ENCODE data around the gene CD247.

CD247 gene

DNA sequence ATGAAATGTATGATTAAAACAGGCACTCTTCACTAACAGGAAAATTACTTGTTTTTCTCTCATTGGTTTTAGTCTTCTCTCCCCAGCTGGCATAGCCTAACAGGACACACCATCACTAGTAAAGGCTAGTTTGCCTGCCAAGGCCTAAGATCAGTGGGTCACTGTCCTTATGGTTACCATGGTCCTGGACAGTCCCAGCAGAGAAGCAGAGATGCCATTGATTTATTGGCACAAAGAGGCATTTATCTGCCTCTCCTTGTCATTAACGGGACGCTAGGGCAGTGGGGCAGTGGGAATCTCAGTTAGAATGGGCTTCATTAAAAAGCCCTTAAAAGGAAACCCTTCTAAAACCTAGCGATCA lies 13.9 kb downstream of the CD247 start:
- Histone ChIP-seq H3K27ac (ENCODE audit: low read length) (no peak overlapping the region), H3K4me3 (ENCODE audit: low read length) (no peak overlapping the region), H3K9me3 (ENCODE audit: insufficient read depth, low read depth, low read length) (no peaks in the 10 kb centered on the region), H3K27me3 (ENCODE audit: insufficient read depth, low read length) (no peaks in the 10 kb centered on the region), H3K36me3 (ENCODE audit: insufficient read depth, low read depth, low read length) (no peaks in the 10 kb centered on the region), H3K4me1 (ENCODE audit: insufficient read depth, low read length) (peaks cover 17% of the 10 kb centered on the region; the same call in 1 of the 2 replicates), H3K9ac (ENCODE audit: low read depth, low read length) (no peak overlapping the region)

DNA sequence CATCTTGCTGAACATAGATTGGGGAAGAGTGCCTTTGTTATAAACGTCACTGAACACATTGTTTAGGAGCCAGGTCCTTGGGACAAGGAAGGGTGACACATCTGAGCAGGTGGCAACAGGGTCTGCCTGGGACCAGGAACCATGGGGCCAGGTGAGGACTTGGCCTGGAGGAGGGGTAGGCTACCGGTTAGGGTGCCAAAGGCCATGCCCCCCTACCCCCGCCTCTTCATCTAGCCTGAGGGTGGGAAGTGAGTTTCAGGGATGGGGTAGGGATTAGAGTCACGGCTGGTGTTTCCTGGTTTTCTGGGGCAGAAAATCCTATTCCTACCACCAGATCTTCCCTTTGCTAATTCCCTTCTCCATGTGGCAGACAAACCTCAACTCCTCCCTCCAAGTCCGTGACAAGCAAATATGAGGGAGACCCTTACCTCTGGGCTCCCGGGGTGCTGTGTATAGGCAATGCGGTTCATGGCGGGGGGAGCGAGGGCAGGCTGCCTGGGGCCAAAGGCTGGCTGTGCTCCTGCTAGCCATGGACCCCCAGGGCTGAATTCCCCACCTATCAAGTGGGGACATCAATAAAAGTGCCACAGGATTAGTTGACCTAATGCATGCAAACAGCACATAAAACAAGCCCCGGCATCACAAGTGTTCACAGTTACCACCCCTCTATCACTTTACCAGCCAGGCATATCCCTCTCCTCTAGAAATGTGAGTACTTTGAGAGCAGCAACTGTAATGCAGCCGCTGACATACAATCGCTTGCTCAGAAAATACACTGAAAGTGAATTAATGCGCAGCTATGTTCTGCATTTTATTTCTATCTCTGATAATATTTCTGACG lies 14.5 kb downstream of the CD247 start:
- H3K4me3 ChIP-seq (ENCODE audit: low read length): peak overlapping the region; percentile 8; the same call in 1 of the 2 replicates
- H3K36me3 ChIP-seq (ENCODE audit: insufficient read depth, low read depth, low read length): no peaks in the 10 kb centered on the region
- H3K9ac ChIP-seq (ENCODE audit: low read depth, low read length): no peak overlapping the region
- H3K9me3 ChIP-seq (ENCODE audit: insufficient read depth, low read depth, low read length): no peaks in the 10 kb centered on the region
- H3K27me3 ChIP-seq (ENCODE audit: insufficient read depth, low read length): no peaks in the 10 kb centered on the region
- no peak overlapping the region for H3K27ac ChIP-seq (ENCODE audit: low read length)
- peaks cover 17% of the 10 kb centered on the region; the same call in 1 of the 2 replicates for H3K4me1 ChIP-seq (ENCODE audit: insufficient read depth, low read length)

DNA sequence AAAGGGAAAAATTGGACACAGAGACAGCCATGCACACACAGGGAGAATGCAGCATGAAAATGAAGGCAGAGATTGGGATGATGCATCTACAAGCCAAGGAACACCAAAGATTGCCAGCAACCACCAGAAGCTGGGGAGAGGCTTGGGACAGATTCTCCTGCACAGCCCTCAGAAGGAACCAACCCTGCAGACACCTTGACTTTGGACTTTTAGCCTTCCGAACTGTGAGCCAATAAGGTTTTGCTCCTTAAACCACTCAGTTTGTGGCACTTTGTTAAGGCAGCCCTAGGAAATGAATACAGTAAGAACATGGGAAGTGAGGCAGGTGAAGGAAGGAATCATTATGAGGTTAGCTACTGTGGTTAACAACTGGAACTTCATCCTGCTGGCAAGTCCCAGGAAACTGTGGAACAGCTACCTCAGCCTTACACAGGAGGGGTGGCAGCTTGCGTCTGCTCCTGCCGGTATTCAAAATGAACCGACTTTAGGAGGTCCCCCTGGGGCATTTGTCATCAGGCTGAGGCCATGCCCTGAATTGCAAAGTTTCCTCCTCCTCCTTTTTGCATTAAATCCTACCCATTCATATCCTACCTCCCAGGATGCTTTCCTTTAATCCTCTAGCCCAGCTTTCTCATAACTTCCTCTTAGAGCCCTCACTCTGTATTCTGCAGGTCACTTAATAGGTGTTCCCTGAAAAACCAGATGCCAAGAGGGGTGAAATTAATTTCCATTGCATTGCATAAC lies 15.4 kb downstream of the CD247 start:
- Histone ChIP-seq H3K27me3 (ENCODE audit: insufficient read depth, low read length) (no peaks in the 10 kb centered on the region), H3K4me1 (ENCODE audit: insufficient read depth, low read length) (peaks cover 17% of the 10 kb centered on the region; the same call in 1 of the 2 replicates), H3K4me3 (ENCODE audit: low read length) (peak overlapping the region; percentile 8; the same call in 1 of the 2 replicates), H3K36me3 (ENCODE audit: insufficient read depth, low read depth, low read length) (no peaks in the 10 kb centered on the region), H3K27ac (ENCODE audit: low read length) (no peak overlapping the region), H3K9ac (ENCODE audit: low read depth, low read length) (no peak overlapping the region), H3K9me3 (ENCODE audit: insufficient read depth, low read depth, low read length) (no peaks in the 10 kb centered on the region)

DNA sequence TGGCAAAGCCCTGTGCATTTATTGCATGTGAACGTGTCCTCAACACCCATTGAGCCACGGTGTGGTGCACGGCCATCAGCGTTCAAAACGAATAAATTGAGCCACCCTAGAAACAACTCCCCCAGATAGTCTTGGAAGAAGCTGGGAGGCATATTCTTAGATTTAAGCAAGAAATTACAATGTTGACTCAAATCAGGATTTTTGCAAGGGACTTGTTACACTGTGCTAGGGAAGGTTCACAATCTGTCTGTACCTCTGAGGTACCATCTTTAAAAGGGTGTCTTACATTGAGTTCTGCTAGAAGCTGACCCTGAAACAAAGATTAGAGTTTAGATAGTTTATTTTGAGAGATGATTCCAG lies 16.2 kb downstream of the CD247 start:
- Histone ChIP-seq H3K9ac (ENCODE audit: low read depth, low read length) (no peak overlapping the region), H3K27me3 (ENCODE audit: insufficient read depth, low read length) (no peaks in the 10 kb centered on the region), H3K9me3 (ENCODE audit: insufficient read depth, low read depth, low read length) (no peaks in the 10 kb centered on the region), H3K36me3 (ENCODE audit: insufficient read depth, low read depth, low read length) (no peaks in the 10 kb centered on the region), H3K4me1 (ENCODE audit: insufficient read depth, low read length) (peaks cover 17% of the 10 kb centered on the region; the same call in 1 of the 2 replicates), H3K4me3 (ENCODE audit: low read length) (no peak overlapping the region), H3K27ac (ENCODE audit: low read length) (no peak overlapping the region)

DNA sequence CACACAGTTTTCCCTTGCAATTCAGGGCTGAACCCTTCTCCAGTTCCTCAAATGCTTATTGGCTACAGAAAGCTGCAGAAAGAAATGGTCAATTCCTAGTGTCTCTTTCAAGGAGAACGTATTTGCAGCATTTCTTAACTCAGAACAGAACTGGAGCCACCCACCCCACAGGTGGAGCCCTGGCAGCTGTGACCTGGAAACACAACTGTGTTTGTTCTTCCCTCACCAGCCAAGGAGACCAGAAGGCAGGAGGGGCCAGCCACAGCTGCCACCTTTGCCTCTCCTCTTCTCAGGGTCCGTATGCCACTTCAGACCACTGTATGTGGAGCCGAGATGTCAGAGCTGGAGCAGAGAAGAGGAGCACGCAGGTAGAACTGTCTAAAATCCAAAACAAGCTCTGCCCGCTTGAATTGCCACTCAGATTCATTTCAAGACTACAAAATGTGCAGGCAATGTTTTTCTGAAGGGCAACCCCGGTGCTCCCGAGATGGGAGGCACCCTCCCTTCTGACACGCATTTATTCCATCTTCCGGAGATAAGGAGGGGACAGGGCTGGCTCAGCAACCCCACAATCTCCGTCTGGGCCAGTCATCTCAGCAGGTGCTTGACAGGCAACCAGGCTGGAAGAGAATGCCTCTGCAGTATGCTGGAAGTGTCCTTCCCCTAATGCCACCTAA lies 16.7 kb downstream of the CD247 start:
- H3K4me1 ChIP-seq (ENCODE audit: insufficient read depth, low read length): peaks cover 17% of the 10 kb centered on the region; the same call in 1 of the 2 replicates
- no peak overlapping the region for H3K27ac ChIP-seq (ENCODE audit: low read length)
- H3K4me3 ChIP-seq (ENCODE audit: low read length): no peak overlapping the region
- H3K9ac ChIP-seq (ENCODE audit: low read depth, low read length): no peak overlapping the region
- H3K9me3 ChIP-seq (ENCODE audit: insufficient read depth, low read depth, low read length): no peaks in the 10 kb centered on the region
- no peaks in the 10 kb centered on the region for H3K27me3 ChIP-seq (ENCODE audit: insufficient read depth, low read length)
- no peaks in the 10 kb centered on the region for H3K36me3 ChIP-seq (ENCODE audit: insufficient read depth, low read depth, low read length)

DNA sequence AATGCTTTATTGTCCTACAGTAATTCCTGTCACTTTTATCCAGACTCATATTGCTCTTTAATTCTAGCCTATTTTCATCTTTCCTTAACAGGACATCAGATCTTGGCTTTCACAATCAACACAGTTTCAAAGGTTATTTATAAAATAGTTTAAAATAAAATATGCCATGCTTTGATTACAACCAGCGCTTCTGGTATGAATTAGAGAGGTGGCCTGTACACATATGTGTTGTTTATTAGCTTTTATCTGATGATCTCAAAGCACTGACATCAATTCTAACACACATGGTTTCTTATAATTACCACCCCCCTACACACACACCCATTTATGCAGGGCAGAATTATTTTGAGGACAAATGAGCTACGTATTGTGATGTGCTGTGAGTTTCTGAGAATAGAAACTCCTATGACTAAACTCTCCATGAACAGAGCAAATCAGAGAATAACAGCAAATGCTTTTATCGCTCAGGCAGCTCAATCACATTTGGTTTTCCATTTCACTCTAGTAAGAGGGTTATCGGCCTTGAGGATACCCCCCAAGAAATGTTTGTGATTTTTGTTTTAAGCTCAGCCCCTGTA lies 18.0 kb downstream of the CD247 start:
- H3K4me3 ChIP-seq (ENCODE audit: low read length): no peak overlapping the region
- H3K27me3 ChIP-seq (ENCODE audit: insufficient read depth, low read length): no peaks in the 10 kb centered on the region
- no peaks in the 10 kb centered on the region for H3K9me3 ChIP-seq (ENCODE audit: insufficient read depth, low read depth, low read length)
- H3K4me1 ChIP-seq (ENCODE audit: insufficient read depth, low read length): peaks cover 17% of the 10 kb centered on the region; the same call in 1 of the 2 replicates
- no peak overlapping the region for H3K9ac ChIP-seq (ENCODE audit: low read depth, low read length)
- H3K36me3 ChIP-seq (ENCODE audit: insufficient read depth, low read depth, low read length): no peaks in the 10 kb centered on the region
- H3K27ac ChIP-seq (ENCODE audit: low read length): no peak overlapping the region

DNA sequence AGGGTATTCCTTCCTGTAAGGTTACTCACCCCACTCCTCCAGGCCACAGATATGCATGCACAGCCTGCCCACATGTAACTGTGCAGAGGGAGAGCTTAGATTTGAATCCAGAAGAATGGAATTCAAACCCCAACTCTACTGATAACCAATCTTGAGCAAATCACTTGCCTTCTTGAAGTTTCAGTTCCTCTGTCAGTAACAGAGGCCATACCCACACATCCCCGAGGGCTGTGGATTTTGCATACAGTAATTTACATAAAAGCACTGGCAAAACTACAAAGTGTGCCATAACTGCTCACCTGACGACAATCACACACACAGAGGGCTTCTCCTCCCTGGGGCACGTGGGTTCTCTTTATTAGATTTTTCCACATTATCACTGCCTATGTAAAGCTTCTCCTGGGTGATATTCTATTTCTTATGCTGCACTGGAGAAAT lies 18.6 kb downstream of the CD247 start:
- Histone ChIP-seq H3K27me3 (ENCODE audit: insufficient read depth, low read length) (no peaks in the 10 kb centered on the region), H3K36me3 (ENCODE audit: insufficient read depth, low read depth, low read length) (no peaks in the 10 kb centered on the region), H3K4me1 (ENCODE audit: insufficient read depth, low read length) (peaks cover 17% of the 10 kb centered on the region; the same call in 1 of the 2 replicates), H3K27ac (ENCODE audit: low read length) (no peak overlapping the region), H3K4me3 (ENCODE audit: low read length) (no peak overlapping the region), H3K9ac (ENCODE audit: low read depth, low read length) (no peak overlapping the region), H3K9me3 (ENCODE audit: insufficient read depth, low read depth, low read length) (no peaks in the 10 kb centered on the region)

DNA sequence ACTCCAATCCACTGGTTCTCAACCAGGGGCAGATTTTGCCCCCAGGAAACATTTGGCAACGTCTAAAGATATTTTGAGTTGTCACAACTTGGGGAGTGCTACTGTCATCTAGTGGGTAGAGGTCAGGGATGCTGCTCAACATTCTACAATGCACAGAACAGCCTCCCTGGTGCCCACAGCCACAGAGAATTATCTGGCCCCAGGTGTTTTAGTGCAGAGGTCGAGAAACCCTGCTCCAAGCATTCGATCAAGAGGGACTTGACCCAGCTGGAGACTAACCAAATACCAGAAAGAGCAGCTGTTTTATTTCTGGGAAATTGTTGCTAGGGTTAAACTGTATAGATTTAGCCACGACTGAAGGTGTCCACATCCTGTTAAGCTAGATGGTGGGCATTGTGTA lies 19.2 kb downstream of the CD247 start:
- Histone ChIP-seq H3K4me3 (ENCODE audit: low read length) (no peak overlapping the region), H3K9me3 (ENCODE audit: insufficient read depth, low read depth, low read length) (no peaks in the 10 kb centered on the region), H3K36me3 (ENCODE audit: insufficient read depth, low read depth, low read length) (no peaks in the 10 kb centered on the region), H3K4me1 (ENCODE audit: insufficient read depth, low read length) (peaks cover 17% of the 10 kb centered on the region; the same call in 1 of the 2 replicates), H3K9ac (ENCODE audit: low read depth, low read length) (no peak overlapping the region), H3K27ac (ENCODE audit: low read length) (no peak overlapping the region), H3K27me3 (ENCODE audit: insufficient read depth, low read length) (no peaks in the 10 kb centered on the region)

DNA sequence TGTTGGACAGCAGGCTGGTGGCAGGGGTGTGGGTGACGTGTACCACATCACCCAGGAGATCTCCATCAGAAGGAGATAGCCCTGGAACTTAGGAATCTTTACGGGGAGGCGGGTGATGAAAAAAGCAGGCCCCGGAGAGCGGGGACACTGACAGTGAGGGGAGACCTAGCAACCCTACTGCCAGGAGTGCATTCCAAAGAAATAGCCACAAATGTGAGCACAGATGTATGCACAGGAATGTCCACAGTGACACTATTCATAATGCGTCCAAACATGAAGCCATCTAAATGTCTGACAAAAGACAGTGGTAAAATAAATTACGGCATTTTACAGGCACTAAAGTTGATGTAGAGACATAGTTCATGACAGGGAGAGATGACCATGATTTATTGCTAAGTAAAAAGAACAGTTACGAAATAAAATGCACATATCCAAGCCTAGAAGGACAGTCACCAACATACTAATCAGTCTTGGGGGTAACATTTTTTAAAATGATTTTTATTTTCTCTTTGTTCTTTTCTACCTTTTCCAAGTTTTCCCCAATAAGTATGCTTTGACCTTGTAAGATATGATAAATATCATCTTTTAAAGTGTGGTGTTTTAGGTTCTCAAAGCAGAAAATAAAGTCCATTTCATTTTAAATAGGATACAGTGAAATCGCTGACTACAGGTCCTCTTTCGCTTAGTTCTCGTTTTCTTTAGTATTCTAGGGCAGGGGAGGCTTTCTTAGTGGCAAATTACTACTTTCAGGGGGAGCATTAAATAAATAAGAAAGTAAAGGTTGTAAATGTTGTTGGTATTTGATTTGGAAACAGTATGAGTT lies 21.3 kb downstream of the CD247 start:
- Histone ChIP-seq H3K9me3 (ENCODE audit: insufficient read depth, low read depth, low read length) (no peaks in the 10 kb centered on the region), H3K27ac (ENCODE audit: low read length) (no peak overlapping the region), H3K4me3 (ENCODE audit: low read length) (no peak overlapping the region), H3K4me1 (ENCODE audit: insufficient read depth, low read length) (peaks cover 7% of the 10 kb centered on the region; the same call in 1 of the 2 replicates), H3K9ac (ENCODE audit: low read depth, low read length) (no peak overlapping the region), H3K27me3 (ENCODE audit: insufficient read depth, low read length) (no peaks in the 10 kb centered on the region), H3K36me3 (ENCODE audit: insufficient read depth, low read depth, low read length) (no peaks in the 10 kb centered on the region)

DNA sequence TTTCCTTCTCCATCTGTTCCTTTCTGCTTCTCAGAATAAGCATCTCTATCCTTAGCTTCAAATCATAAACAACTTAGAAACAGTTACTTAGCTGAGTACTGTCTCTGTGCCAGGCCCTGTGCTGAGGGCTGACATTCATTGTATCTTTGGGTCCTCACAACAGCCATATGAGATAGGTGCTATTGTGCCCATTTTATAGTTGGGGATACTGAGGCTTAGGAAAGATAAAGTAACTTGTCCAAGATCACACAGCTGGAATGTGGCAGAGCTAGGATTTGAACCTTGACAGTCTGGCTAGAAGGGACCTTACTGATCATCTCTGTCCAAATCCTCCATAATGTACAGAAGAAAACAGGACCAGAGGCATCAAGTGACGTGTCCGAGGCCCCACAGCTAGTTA lies 25.0 kb downstream of the CD247 start:
- peaks cover 2% of the 10 kb centered on the region; the same call in 1 of the 2 replicates for H3K27me3 ChIP-seq (ENCODE audit: insufficient read depth, low read length)
- H3K27ac ChIP-seq (ENCODE audit: low read length): no peak overlapping the region
- no peak overlapping the region for H3K9ac ChIP-seq (ENCODE audit: low read depth, low read length)
- no peaks in the 10 kb centered on the region for H3K36me3 ChIP-seq (ENCODE audit: insufficient read depth, low read depth, low read length)
- H3K9me3 ChIP-seq (ENCODE audit: insufficient read depth, low read depth, low read length): no peaks in the 10 kb centered on the region
- H3K4me3 ChIP-seq (ENCODE audit: low read length): no peak overlapping the region
- peaks cover 22% of the 10 kb centered on the region for H3K4me1 ChIP-seq (ENCODE audit: insufficient read depth, low read length)

All from iPS-20b (cell line).